NB4 (cell line): Measurements from ENCODE around the gene ASAP2.

Source experiments
- POLR2A ChIP-seq: IDR thresholded peaks from 2 replicates; pipeline ENCODE4 v1.6.1; 2011; ENCODE audit warnings: mild to moderate bottlenecking; ENCODE audit not compliant: insufficient read length; ENCODE audit errors: extremely low read depth
- TF ChIP-seq, protein P1 (sequence below): IDR thresholded peaks from one replicate; pipeline ENCODE4 v1.5.1; 2012; ENCODE audit warnings: low read depth, low read length

DNA sequence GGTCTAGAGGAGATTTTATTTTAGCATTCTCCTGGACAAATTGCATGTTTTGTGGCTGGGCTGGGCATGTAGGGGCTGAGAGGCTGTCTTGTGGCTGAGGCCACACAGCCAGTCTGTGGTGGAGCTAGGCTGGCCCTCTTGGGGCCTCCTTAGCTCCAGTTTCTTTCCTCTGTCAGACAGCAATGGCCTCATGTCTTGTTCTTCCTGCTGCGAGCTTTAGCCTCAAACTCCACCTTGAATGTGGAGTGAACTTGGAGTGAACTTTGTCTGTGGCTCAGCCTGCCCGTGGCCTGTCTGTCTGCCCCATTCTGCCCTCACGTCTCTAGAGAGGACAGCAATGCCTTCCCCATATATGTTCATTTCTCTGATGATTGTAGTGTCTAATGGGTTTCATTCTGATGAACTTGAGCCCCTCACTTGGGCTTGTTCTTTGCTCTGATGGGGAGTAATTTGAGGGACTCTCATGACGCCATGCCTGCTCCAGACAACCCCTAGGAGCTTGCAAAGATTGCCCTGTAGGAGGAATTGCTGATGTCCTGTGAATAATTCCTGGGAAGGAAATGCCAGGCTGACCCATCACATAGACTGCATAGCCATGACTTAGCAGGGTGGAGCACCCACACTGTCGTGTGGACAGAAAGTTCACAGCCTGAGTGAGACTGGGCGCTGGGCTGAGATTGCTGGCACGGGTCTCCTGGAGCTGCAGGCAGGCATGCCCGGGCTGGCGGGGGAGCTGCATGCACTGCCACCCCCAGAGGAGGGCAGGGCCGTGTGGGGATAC, 42.6 kb downstream of the ASAP2 start:
- TF ChIP-seq, protein P1, sequence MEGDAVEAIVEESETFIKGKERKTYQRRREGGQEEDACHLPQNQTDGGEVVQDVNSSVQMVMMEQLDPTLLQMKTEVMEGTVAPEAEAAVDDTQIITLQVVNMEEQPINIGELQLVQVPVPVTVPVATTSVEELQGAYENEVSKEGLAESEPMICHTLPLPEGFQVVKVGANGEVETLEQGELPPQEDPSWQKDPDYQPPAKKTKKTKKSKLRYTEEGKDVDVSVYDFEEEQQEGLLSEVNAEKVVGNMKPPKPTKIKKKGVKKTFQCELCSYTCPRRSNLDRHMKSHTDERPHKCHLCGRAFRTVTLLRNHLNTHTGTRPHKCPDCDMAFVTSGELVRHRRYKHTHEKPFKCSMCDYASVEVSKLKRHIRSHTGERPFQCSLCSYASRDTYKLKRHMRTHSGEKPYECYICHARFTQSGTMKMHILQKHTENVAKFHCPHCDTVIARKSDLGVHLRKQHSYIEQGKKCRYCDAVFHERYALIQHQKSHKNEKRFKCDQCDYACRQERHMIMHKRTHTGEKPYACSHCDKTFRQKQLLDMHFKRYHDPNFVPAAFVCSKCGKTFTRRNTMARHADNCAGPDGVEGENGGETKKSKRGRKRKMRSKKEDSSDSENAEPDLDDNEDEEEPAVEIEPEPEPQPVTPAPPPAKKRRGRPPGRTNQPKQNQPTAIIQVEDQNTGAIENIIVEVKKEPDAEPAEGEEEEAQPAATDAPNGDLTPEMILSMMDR: no peak
- no peak for TF ChIP-seq POLR2A
